CD4-positive, alpha-beta T cell treated with Interleukin-4 for 1 hour (primary cell): ENCODE measurements around the gene CNNM1.
A peak's percentile ranks its signal among the peaks of the same experiment; 100 is the strongest.

ENCODE experiments used
- DNase-seq, 2 donors: peaks; one replicate each; pipeline ENCODE4 v3.0.0-alpha.2; 2020 to 2022

The CNNM1 gene

GRCh38 chr10:99424656-99425055 lies 95.5 kb downstream of the CNNM1 start:
- DNase-seq, result no peak

GRCh38 chr10:99425204-99425603 lies 96.0 kb downstream of the CNNM1 start:
- no peak for DNase-seq

GRCh38 chr10:99426689-99427088 lies 97.5 kb downstream of the CNNM1 start:
- DNase-seq, result no peak

- DNase-seq, result no peak
Measured at GRCh38 chr10:99427566-99428190, 98.5 kb downstream of the CNNM1 start.

- DNase-seq, result no peak
Measured at GRCh38 chr10:99429517-99430095, 100.5 kb downstream of the CNNM1 start.

GRCh38 chr10:99430116-99430450 lies 100.9 kb downstream of the CNNM1 start:
- DNase-seq, result peak in 1 of 2 donors; percentile 3

GRCh38 chr10:99430451-99431189 lies 101.5 kb downstream of the CNNM1 start, which contains the start of gene GOT1:
Gene GOT1, minus strand, starts transcription at chr10:99430624. Its CDS starts 59 bp downstream, at chr10:99430565.
- DNase-seq, result peak; percentile 96 to 97

GRCh38 chr10:99431190-99431760 lies 102.1 kb downstream of the CNNM1 start:
- DNase-seq, result peak; percentile 7 to 43

GRCh38 chr10:99432047-99432446 lies 102.9 kb downstream of the CNNM1 start:
- DNase-seq, result no peak

- no peak for DNase-seq
Measured at GRCh38 chr10:99432881-99433280, 103.7 kb downstream of the CNNM1 start.

- no peak for DNase-seq
Measured at GRCh38 chr10:99433378-99434020, 104.3 kb downstream of the CNNM1 start.

GRCh38 chr10:99435986-99436638 lies 107.0 kb downstream of the CNNM1 start:
- DNase-seq, result peak in 1 of 2 donors; percentile 59

- no peak for DNase-seq
Measured at GRCh38 chr10:99438890-99439289, 109.7 kb downstream of the CNNM1 start.

GRCh38 chr10:99442394-99442793 lies 113.2 kb downstream of the CNNM1 start:
- no peak for DNase-seq

- DNase-seq, result no peak
Measured at GRCh38 chr10:99443500-99443899, 114.3 kb downstream of the CNNM1 start.
